PC-3 (cell line): ENCODE data around the gene TRIP11. TPM values are rescaled to one million over a fixed set of nuclear protein-coding genes. Genes with fewer than 3 reads are reported as not detected.

Experiments
- ATAC-seq: fragments of 200-7000 bp; cut with Tn5 transposase; 2 replicates; pipeline ENCODE4 v1.9.1; 2020; ENCODE audit warnings: mild to moderate bottlenecking, moderate library complexity
- BruUV-seq: library from RNA; stranded (reverse); fragments of 400-500 nt; replicated peaks from 2 replicates; lab custom pipeline; 2021; lab: Mats Ljungman, UMichigan
- CTCF ChIA-PET: fragments of 300-600 bp; sonication (Branson Sonifier 250); formaldehyde crosslinking; loops from one replicate; lab custom pipeline; 2022; ENCODE audit warnings: antibody characterized with exemption; lab: Charles Lee
- POLR2A ChIA-PET: fragments of 300-600 bp; sonication (Branson Sonifier 250); formaldehyde crosslinking; loops from one replicate; lab custom pipeline; 2022; ENCODE audit warnings: antibody characterized with exemption; ENCODE audit not compliant: unreplicated experiment; lab: Charles Lee
- DNase-seq: peaks from one replicate; pipeline ENCODE4 v3.0.0-alpha.2; 2015
- H2AFZ ChIP-seq: fragments of 300-600 bp; sonication (generic); 2 replicates; pipeline ENCODE4 v1.6.0; 2016; ENCODE audit warnings: antibody characterized with exemption, low read length
- H3F3A ChIP-seq: fragments of 300-600 bp; sonication (generic); one replicate; pipeline ENCODE4 v1.6.0; 2017; ENCODE audit warnings: antibody characterized with exemption, low read length, control low read depth, mild to moderate bottlenecking; ENCODE audit not compliant: unreplicated experiment
- H3K27ac ChIP-seq: fragments of 300-600 bp; sonication (generic); 2 replicates; pipeline ENCODE4 v1.5.1; 2016; ENCODE audit warnings: mild to moderate bottlenecking, low read length
- H3K27me3 ChIP-seq: fragments of 300-600 bp; sonication (generic); 2 replicates; pipeline ENCODE4 v1.6.1; 2016; ENCODE audit warnings: low read length, mixed read lengths
- H3K36me3 ChIP-seq: fragments of 300-600 bp; sonication (generic); 2 replicates; pipeline ENCODE4 v1.6.1; 2016; ENCODE audit warnings: low read depth, mixed run types, low read length, mixed read lengths
- H3K4me1 ChIP-seq: fragments of 300-600 bp; sonication (generic); 2 replicates; pipeline ENCODE4 v1.5.1; 2016; ENCODE audit warnings: low read length; ENCODE audit not compliant: insufficient read depth
- H3K4me2 ChIP-seq: fragments of 300-600 bp; sonication (generic); 2 replicates; pipeline ENCODE4 v1.6.0; 2016; ENCODE audit warnings: low read length
- H3K4me3 ChIP-seq: fragments of 300-600 bp; sonication (generic); 2 replicates; pipeline ENCODE4 v1.5.1; 2016; ENCODE audit warnings: mild to moderate bottlenecking, low read length, mixed read lengths
- H3K79me2 ChIP-seq: fragments of 300-600 bp; sonication (generic); 2 replicates; pipeline ENCODE4 v1.6.1; 2017; ENCODE audit warnings: low read length, mixed read lengths
- H3K9ac ChIP-seq: fragments of 300-600 bp; sonication (generic); 2 replicates; pipeline ENCODE4 v1.6.0; 2016; ENCODE audit warnings: mild to moderate bottlenecking, low read length
- H3K9me2 ChIP-seq: fragments of 300-600 bp; sonication (generic); replicated peaks from 2 replicates; pipeline ENCODE4 v1.6.1; 2016; ENCODE audit warnings: mixed run types, low read length, mixed read lengths
- H3K9me3 ChIP-seq: fragments of 300-600 bp; sonication (generic); 2 replicates; pipeline ENCODE4 v1.6.1; 2016; ENCODE audit warnings: low read length, mixed read lengths
- H4K20me1 ChIP-seq: fragments of 300-600 bp; sonication (generic); 2 replicates; pipeline ENCODE4 v1.6.1; 2016; ENCODE audit warnings: low read length, mixed read lengths
- EZH2 ChIP-seq: fragments of 300-600 bp; sonication (generic); IDR thresholded peaks from one replicate; pipeline ENCODE4 v1.6.1; 2017; ENCODE audit warnings: antibody characterized with exemption, mild to moderate bottlenecking, low read length; ENCODE audit not compliant: unreplicated experiment
- EZH2phosphoT487 ChIP-seq: fragments of 300-600 bp; sonication (generic); IDR thresholded peaks from 2 replicates; pipeline ENCODE4 v1.6.1; 2018; ENCODE audit warnings: mild to moderate bottlenecking, antibody characterized with exemption, low read length, borderline replicate concordance
- intact Hi-C: fragments of 100-400 bp; cut with micrococcal nuclease; formaldehyde crosslinking; loops from 2 replicates; pipeline ENCODE4 v1.9.0; 2023
- total RNA-seq: library from RNA; depleted of rRNA; stranded (reverse); fragments of >200 nt; gene quantifications from 2 replicates; pipeline ENCODE4 v1.2.3, GENCODE V29; 2014
- TF ChIP-seq, protein P1 (sequence below): fragments of 300-600 bp; sonication (generic); conservative IDR thresholded peaks from 2 replicates; pipeline ENCODE4 v1.5.1; 2017; ENCODE audit warnings: antibody characterized with exemption, low read depth, mild to moderate bottlenecking, low read length

Gene TRIP11
- total RNA-seq, 1 experiment from 2014 or later: 14.3 TPM

DNA sequence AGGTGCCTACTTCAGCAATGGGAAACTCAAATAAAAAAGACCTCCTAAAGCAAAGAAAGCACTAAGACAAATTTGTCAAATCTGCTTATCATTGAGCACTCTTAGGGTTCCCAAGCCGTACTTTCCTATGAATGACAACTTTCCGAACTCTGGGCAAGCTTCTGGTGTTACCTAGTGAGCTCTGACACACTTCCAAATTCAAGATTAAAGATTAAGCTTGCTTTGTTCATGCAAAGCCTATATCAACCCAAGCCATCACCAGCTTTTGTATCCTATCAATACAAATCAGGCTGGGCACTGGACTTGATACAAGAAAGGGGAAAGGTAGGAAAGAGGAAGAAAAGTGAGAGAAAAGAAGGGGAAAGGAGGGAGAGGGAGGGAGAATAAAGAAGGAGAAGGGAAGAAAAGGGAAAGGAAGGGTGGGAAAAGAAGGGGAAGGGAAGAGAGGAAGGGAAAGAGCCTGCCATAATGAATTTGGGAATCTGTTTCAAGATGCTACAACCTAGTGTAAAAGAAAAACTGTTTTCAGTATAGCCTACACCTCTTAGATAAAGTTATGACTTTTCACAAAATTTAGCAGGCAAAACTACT lies 68.6 kb downstream of the TRIP11 start:
- Histone ChIP-seq H4K20me1 (no peaks in the 10 kb centered on the region), H3K9me3 (no peaks in the 10 kb centered on the region), H3K79me2 (no peaks in the 10 kb centered on the region), H3K4me3 (no peak overlapping the region), H2AFZ (no peak overlapping the region), H3F3A (no peaks in the 10 kb centered on the region), H3K27me3 (no peaks in the 10 kb centered on the region), H3K4me2 (no peak overlapping the region), H3K36me3 (peaks cover 7% of the 10 kb centered on the region; the same call in 1 of the 2 replicates), H3K27ac (no peak overlapping the region), H3K9me2 (no peaks in the 10 kb centered on the region), H3K9ac (no peak overlapping the region), H3K4me1 (no peaks in the 10 kb centered on the region)
- DNase-seq (no peak), ATAC-seq (no peak)
- no TSS peak for BruUV-seq
- POLR2A ChIA-PET: no interaction called here
- CTCF ChIA-PET: no interaction called here
- intact Hi-C loops: no loop called here
- TF ChIP-seq, protein P1, sequence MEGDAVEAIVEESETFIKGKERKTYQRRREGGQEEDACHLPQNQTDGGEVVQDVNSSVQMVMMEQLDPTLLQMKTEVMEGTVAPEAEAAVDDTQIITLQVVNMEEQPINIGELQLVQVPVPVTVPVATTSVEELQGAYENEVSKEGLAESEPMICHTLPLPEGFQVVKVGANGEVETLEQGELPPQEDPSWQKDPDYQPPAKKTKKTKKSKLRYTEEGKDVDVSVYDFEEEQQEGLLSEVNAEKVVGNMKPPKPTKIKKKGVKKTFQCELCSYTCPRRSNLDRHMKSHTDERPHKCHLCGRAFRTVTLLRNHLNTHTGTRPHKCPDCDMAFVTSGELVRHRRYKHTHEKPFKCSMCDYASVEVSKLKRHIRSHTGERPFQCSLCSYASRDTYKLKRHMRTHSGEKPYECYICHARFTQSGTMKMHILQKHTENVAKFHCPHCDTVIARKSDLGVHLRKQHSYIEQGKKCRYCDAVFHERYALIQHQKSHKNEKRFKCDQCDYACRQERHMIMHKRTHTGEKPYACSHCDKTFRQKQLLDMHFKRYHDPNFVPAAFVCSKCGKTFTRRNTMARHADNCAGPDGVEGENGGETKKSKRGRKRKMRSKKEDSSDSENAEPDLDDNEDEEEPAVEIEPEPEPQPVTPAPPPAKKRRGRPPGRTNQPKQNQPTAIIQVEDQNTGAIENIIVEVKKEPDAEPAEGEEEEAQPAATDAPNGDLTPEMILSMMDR: no peak
- TF ChIP-seq EZH2 (no peak), EZH2phosphoT487 (no peak)

DNA sequence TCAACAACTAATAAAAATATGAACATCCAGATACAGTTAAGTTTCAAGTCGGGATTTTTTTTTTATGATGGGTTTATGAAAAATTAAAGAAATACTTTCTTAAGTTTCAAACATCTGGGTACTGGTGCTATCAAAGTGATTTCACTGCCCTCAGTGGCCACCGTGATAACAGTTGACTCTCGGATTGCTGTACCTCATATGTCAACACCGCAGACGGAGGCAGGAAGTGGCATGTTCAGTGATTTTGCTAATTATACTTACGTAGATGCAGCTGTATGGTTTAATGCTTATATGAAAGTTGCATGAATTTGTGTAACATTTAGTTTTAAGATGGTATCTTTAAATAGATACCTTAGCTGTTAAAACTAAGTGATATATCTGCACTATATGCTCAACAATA lies 71.6 kb downstream of the TRIP11 start:
- CTCF ChIA-PET: no interaction called here
- Histone ChIP-seq H2AFZ (no peak overlapping the region), H3F3A (no peaks in the 10 kb centered on the region), H3K4me1 (no peaks in the 10 kb centered on the region), H3K9me3 (no peaks in the 10 kb centered on the region), H3K4me2 (no peak overlapping the region), H3K4me3 (no peak overlapping the region), H3K9me2 (no peaks in the 10 kb centered on the region), H3K27me3 (no peaks in the 10 kb centered on the region), H3K36me3 (peaks cover 4% of the 10 kb centered on the region; the same call in 1 of the 2 replicates), H3K9ac (no peak overlapping the region), H4K20me1 (no peaks in the 10 kb centered on the region), H3K79me2 (no peaks in the 10 kb centered on the region), H3K27ac (no peak overlapping the region)
- POLR2A ChIA-PET: no interaction called here
- intact Hi-C loops: no loop called here
- no peak for TF ChIP-seq EZH2phosphoT487
- no peak for TF ChIP-seq EZH2
- TF ChIP-seq, protein P1: no peak
- ATAC-seq (no peak), DNase-seq (no peak)
- BruUV-seq: no TSS peak

DNA sequence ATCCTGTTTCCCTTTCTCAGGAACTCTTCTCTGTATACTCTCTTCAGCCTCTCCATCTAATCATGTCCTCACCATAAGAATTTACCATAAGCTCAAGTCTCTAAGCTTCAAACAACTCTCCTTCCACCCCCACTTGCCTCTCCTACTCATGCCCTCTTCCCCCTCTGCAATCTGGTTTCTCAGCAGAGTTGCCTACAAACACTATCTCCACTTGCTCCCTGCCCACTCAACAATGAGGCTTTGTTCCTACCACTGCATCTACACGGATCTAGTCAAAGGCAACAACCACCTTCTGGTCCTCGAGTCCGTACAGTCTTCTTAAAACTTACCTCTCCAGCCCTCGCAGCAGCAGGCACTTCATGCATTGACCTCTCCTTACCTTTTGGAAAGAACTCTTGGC lies 75.1 kb downstream of the TRIP11 start:
- ChIA-PET POLR2A (interaction anchor here (0.6 kb wide), 1 partner anchor 11 kb away, joined by 4 read pairs; no protein-coding TSS in a partner anchor), CTCF (no interaction called here)
- H3K4me3 ChIP-seq: no peak overlapping the region
- no peaks in the 10 kb centered on the region for H3K4me1 ChIP-seq
- H3K4me2 ChIP-seq: no peak overlapping the region
- H3F3A ChIP-seq: no peaks in the 10 kb centered on the region
- TF ChIP-seq EZH2phosphoT487: no peak
- TF ChIP-seq, protein P1: no peak
- H3K36me3 ChIP-seq: peaks cover 4% of the 10 kb centered on the region; the same call in 1 of the 2 replicates
- H4K20me1 ChIP-seq: no peaks in the 10 kb centered on the region
- ATAC-seq (no peak), DNase-seq (no peak)
- no peak overlapping the region for H3K27ac ChIP-seq
- H2AFZ ChIP-seq: no peak overlapping the region
- no TSS peak for BruUV-seq
- no peaks in the 10 kb centered on the region for H3K27me3 ChIP-seq
- no peak overlapping the region for H3K9ac ChIP-seq
- intact Hi-C loops: no loop called here
- H3K9me3 ChIP-seq: no peaks in the 10 kb centered on the region
- H3K9me2 ChIP-seq: no peaks in the 10 kb centered on the region
- H3K79me2 ChIP-seq: no peaks in the 10 kb centered on the region
